ENCODE data around the gene AK9.

The AK9 gene

GRCh38 chr6:109456710-109457561 lies 234.1 kb downstream of the AK9 start:
- DNase-seq (ENCODE audit: low spot score), result no peak

- DNase-seq (ENCODE audit: low spot score), result peak; percentile 79
Observed at GRCh38 chr6:109456111-109456583, 234.9 kb downstream of the AK9 start.

- DNase-seq (ENCODE audit: low spot score), result peak; percentile 89
Observed at GRCh38 chr6:109455437-109456110, 235.4 kb downstream of the AK9 start, which contains the start of gene MICAL1. Gene MICAL1, minus strand, starts transcription at chr6:109455772. Its CDS starts 1,576 bp downstream, at chr6:109454196.

DNA sequence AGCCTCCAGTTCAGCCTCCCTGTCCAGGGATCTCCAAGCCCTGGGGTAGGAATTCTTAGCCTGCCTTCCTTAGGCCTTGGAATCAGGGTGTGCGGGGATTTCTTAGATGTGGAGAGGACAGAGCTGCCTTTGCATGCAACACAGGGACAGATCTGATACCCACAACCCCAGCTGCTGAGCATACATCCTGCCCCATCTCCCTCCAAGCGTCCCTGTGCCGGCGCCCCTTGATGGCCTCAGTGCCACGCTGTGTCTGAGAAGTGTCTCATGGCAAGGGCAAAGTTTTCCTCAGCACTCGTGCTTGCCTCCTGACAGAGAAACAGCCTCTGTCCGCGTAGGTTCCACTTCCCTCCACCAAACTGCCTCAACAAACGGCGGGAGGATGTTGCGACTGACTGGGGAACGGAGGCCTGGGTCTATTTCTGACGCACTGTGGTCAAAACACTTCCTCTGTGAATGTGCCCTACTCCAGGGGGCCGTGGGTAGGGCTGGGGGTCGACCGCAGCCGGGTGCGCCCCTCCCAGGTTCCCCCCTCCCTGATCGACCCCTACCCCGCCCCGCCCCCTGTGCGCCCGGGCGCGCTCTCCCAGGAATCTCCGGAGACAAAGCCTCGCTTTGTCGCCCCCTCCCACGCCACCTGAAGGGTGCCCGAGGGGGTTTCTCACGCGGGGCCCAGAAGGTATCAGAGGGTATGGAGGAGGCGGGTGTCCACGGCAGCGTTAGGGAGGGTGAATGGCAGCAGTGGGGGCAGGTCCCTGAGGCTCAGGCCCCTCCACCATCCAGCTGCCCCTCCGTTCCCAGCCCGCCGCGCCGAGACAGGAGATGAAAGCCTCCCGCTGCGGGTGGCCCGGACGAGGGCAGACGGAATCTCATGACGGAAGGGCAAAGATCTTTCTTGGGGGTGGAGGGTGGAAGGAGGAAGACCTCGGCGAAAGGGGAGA lies 236.2 kb downstream of the AK9 start:
- peak; percentile 78 for DNase-seq (ENCODE audit: low spot score)

GRCh38 chr6:109453594-109454495 lies 237.2 kb downstream of the AK9 start:
- no peak for DNase-seq (ENCODE audit: low spot score)

- no peak for DNase-seq (ENCODE audit: low spot score)
Observed at GRCh38 chr6:109453156-109453555, 237.8 kb downstream of the AK9 start.

DNA sequence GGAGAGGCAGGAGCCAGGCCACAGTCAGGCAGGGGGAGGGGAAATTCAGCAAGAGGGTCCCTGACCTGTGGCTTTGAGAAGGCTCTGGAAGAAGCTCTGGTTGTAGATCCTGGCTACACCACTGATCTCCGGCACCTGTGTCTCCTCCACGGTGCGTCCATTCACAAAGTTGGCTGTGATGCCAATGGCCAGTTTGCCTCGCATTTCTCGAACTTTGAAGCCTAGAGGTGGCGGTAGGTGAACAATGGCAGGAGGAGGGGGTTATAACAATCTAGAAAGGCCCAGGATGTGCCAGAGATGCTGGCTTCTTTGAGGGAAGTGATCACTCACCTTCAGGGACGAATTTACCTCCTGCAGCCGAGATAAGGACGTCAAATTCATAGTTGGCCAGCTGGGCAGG lies 238.8 kb downstream of the AK9 start:
- DNase-seq (ENCODE audit: low spot score), result no peak

GRCh38 chr6:109451376-109451775 lies 239.6 kb downstream of the AK9 start:
- DNase-seq (ENCODE audit: low spot score), result no peak

- DNase-seq (ENCODE audit: low spot score), result no peak
Observed at GRCh38 chr6:109450801-109451200, 240.2 kb downstream of the AK9 start.

DNA sequence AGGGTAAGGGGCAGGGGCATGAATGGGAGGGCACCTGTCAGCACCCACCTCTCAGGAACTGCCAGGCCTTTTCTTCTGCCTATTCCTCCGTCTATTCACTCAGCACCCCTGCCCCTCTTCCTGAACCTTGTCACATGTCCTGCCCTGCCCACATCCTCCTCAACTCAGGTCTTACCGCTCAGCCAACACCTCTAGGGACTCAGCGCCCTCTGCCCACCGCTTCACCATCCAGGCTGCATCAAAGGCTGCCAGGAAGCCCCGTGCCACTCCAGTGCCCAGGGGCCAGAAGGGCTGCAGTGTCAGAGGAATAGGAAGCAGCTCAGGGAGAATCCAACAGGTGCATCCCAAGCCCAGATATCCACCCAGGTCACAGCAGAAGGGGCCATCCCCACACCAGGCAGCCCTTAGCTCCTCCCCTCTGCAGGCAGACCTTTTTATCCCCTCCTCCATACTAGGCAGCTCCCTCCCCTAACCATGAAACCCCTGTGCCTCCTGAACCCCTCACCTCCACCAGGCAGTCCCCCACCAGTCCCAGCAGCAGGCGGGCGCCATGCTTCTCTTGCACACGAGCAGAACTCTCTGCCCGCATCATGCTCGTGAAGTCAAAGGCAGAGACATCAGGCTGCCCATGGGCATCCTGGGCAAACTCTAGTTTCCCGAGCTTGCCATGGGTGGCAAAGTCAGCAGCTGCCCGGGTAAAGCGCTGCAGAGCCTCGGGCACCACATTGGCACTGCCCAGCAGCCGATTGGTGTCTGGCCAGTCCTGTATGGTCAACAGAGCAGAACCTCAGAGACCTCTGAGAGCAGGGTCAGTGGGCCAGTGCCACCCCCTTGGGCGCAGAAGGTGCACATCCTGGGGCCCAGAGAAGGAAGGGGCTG lies 241.0 kb downstream of the AK9 start:
- DNase-seq (ENCODE audit: low spot score), result no peak

DNA sequence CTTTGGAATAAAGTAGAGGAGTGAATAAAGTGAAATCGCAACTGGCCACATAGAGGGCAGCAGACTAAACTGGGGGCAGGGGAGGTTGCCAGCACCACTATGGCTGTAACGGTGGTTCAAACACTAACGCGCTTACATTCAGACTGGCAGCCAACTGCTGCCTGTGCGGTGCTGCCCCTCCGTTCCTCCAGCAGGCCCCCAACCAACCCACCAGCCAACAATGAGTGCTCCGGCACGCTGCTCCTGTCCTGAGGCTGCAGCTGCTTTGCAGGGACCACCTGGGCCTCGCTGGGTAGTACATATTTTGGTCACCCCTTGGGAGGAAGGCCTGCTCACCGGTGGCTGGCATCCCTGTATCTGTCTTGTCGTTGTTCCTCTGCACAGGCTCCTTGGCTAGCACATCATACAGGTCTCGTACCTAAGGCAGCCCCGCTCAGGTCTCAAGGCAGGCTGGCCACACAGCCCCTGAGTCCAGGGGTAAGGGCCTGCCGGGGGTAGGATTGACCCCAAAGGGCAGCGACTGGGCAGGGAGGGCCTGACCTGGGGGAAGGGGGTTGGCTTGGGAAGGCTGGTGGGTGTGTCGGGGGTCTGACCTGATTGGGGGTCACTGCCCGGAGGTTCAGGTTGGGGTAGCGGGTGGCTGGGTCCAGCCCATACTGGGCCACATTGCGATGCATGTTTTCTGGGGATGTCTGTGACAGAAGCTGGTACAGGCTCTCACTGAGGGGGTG lies 241.8 kb downstream of the AK9 start:
- DNase-seq (ENCODE audit: low spot score), result peak; percentile 36

- DNase-seq (ENCODE audit: low spot score), result peak; percentile 41
Observed at GRCh38 chr6:109448615-109449014, 242.4 kb downstream of the AK9 start.

DNA sequence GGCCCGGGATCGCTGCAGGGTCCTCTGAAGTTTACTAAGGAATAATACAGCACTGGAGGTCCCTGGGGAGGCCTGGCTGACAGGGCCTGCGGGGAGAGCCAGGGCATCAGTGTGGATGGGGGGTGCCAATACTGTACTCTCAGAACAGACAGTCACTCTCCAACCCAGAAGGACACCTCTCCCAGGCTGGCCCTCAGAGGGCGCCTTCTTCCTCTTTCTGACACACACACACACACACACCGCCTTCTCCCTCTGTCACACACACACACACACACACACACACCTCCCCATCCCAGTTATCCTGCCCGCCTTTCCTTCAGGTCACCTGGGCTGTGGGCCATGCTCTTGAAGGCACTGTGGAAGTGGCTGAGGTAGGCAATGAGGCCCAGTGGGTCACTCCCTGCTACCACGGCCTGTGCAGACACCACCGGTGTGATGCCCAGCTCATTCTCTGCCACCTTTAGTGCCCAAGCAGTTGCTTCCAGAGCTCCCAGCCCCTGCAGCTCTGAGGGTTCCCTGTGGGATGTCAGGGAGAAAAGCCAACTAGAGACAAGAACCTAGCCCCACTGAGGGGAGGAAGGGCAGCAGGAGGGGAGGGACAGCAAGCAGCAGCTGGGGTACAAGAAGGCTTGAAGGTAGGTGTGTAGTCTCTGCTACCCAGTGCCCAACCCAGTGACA lies 243.0 kb downstream of the AK9 start:
- peak; percentile 45 for DNase-seq (ENCODE audit: low spot score)

DNA sequence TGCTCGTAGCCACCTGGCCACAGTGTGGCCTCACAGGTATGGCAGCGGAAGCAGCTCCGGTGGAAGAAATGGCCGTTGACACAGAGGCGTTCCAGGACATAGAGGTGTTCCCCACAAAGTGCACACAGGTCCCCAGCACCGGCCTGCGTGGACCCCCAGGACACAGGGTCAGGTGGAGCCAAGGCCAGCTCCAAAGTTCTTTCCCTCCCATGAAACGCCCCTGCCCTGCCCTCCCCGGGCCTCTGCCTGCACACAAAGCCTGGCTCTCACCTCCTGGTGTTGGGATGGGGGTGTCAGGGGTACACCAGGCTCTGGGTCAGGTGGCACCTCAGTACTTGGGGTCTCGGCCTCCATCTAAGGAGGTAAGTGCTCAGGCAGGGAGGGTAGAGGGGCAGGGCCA lies 243.9 kb downstream of the AK9 start:
- DNase-seq (ENCODE audit: low spot score), result no peak

DNA sequence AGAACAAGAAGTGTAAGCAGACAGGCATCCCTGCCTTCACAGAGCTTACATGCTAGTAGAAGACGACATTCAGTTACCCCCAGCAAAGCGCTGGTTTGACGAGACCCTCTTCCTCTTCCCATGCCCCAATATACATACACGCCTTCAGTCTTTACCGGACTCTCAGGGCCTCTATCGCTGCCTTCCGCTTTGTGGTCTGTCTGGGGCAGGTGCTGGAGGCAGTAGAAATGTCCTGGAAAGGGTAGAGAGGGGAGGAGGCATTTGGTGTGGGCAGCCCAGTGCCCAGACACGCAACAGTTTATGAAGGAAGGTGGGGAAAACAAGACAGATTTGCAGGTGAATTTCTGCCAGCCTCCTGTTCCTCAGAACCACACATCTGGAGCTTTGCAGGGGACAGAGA lies 244.5 kb downstream of the AK9 start:
- DNase-seq (ENCODE audit: low spot score), result no peak

GRCh38 chr6:109446072-109446471 lies 244.9 kb downstream of the AK9 start:
- DNase-seq (ENCODE audit: low spot score), result peak; percentile 19

- DNase-seq (ENCODE audit: low spot score), result peak; percentile 33
Observed at GRCh38 chr6:109445382-109445781, 245.6 kb downstream of the AK9 start.

- no peak for DNase-seq (ENCODE audit: low spot score)
Observed at GRCh38 chr6:109443425-109443950, 247.5 kb downstream of the AK9 start.

Data from ecto neural progenitor cell (in vitro differentiated cells).